GM10847 (cell line): ENCODE results near the gene E2F3.

ENCODE experiments used
- POLR2A ChIP-seq: IDR thresholded peaks from 2 replicates; pipeline ENCODE4 v1.6.1; 2011; ENCODE audit not compliant: insufficient read length; ENCODE audit errors: extremely low read depth

E2F3 gene

DNA sequence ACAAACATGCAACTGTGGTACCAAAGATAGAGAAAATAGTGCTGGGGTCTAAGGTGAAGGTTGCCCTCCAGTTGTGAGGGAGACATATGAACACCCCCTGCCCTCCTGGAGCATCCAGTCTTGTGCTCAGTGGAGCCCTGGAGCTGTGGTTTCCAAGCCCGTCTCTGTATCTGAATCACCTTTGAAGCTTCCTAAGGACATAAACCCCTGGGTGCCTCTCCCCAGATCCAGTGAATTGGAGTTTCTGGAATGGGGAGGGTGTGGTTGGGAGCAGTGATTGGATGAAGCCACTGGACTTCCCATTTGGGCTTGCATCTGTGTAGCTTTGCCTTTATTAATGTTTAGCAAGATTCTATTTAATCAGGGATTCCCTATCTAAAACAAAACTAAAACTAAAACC is 22.4 kb upstream of the E2F3 start:
- TF ChIP-seq POLR2A, result no peak

DNA sequence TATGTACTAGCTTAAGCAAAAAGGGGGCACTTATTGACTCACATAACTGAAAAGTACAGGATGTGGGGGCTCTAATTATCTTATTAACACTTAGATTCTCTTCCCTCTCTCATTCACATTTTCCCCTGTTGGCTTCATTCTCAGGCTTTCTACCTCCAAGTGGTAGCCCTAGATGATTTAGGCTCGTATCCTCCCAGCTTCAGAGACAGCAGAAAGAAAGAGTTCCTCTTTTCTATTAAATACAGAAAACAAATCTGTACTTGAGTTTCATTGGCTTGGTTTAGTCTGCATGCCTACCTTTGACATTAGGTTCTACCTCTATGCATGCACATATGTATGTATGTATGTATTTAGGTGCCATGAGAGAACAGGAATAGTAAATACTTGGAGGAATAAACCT is 15.5 kb upstream of the E2F3 start:
- TF ChIP-seq POLR2A, result no peak

- TF ChIP-seq POLR2A, result no peak
Observed at GRCh38 chr6:20389066-20389465, 12.6 kb upstream of the E2F3 start.

DNA sequence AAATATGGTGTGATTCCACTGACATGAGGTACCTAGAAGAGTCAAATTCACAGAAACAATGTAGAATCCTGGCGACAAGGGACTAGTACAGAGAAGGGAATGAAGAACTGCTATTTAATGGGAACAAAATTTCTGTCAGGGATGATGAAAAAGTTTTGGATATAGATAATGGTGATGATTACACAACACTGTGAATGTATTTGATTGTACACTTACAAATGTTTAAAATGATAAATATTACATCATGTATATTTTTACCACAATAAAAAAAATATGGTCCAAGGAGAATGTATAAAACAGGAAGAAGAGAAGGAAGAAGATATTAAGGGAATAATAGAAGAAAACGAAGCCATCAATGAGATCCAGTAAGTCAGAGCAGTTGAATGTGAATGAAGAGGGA is 8.4 kb upstream of the E2F3 start:
- no peak for TF ChIP-seq POLR2A

GRCh38 chr6:20399518-20399917 is 2.2 kb upstream of the E2F3 start:
- TF ChIP-seq POLR2A, result no peak

- TF ChIP-seq POLR2A, result no peak
Observed at GRCh38 chr6:20400456-20401204, 1.0 kb upstream of the E2F3 start.

- no peak for TF ChIP-seq POLR2A
Observed at GRCh38 chr6:20402092-20402341, 338 bp downstream of the E2F3 start.

- TF ChIP-seq POLR2A, result peak; percentile 42
Observed at GRCh38 chr6:20402342-20403069, 827 bp downstream of the E2F3 start.

- peak; percentile 45 for TF ChIP-seq POLR2A
Observed at GRCh38 chr6:20403070-20403765, 1.5 kb downstream of the E2F3 start.

DNA sequence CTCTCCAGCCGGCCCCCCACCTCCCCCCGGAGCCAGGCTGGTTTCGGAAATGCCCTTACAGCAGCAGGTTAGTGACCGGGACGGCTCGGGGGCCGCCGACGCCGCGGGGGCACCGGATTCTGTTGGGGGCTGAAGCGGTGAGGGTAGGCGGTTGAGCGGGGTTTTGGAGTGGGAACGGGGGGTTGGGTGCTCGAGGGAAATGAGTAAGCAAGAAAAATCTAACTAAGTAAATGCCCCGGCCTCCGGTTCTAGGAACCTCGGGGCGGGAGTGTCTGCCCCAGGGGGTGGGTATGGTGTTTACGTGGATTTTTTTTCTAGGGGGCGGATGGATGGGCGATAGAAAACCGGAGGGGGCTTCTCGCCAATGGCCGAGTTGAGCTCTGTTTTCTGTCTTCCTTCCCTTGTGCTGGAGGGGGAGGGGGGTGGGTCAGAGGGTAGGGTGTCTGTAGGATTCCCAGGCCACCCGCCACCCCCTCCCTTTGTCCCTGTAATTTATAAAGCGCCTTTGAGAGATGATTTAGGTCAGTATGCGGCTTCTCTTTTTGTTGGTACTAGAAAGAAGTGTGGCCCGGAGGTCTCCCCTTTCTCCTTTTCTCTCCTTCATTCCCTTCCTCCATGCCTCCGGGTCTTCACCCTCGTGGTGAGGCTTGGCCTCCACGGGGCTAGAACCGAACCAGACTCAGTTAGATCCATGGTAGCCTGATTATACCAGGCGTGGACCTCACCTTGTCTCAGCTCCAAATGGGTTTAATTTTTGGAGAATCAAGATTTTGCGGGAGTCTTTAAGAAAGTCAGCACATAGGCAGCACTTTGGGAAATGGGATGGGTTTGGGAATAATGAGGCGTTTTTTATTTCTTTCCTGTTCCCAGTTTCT is 2.3 kb downstream of the E2F3 start:
- no peak for TF ChIP-seq POLR2A

- no peak for TF ChIP-seq POLR2A
Observed at GRCh38 chr6:20404641-20405032, 3.0 kb downstream of the E2F3 start.

DNA sequence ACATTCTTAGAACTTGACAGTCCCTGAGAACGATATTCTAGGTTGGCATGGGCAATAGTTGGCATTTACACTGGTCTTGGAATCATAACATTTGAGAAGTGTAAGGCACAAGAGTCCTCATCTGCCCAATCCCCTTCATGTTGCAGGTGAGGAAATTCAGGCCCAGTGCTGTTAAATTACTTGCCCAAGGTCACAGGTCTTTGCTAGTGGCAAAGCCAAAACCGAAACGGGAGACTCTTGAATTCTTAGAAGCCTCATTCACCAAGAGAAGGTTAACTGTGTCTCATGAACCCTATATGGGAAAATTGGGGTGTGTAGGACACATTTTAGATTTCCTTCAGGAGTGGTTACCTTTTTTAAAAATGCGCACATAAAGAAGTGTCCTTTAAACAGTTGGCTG is 7.2 kb downstream of the E2F3 start:
- no peak for TF ChIP-seq POLR2A

DNA sequence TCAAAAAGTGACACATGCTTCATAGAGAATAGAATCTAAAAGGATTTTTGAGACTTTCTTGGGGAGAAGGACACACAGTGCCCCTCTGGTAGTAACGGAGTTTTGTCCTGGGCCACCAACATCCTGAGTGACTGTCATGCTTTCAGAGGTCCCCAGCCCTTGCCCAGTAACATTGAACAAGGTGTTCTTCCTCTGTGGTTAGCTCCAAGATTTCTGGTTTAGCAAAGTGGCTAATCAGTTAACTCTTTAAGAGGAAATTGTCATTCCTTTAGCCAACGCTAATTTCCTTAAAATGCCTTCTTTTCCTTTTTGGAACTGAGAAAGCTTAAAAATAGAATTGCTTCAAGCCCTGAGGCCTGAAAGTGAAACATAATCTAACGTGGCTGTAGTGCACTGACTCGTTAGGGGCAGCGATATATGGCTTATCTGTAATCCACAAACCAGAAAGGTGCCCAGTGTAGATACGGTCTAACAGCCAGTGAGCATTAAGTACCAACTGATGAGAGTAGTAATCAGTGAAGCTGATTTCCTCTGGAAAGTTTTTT is 7.8 kb downstream of the E2F3 start:
- TF ChIP-seq POLR2A, result no peak

DNA sequence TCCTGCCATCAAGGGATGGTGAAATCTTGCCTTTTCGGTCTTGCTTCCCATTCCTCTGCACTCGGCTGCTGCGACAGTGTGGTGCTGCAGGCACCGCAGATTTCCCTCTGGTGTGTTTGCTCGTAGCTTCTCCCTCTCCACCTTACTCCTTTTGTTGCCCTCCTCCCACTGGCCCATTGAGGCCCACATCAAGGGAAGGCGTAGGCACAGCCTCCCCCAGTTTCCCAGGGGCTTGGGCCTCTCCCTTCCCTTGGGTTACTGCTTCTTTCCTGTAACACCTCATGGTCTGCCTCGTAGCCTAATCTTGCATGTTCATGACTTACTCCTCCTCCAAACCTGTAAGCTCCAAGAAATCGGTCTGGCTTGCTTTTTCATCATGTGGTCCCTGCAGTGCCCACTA is 9.9 kb downstream of the E2F3 start:
- TF ChIP-seq POLR2A, result no peak
